Measurements from ENCODE around the gene SLC2A3.

DNA sequence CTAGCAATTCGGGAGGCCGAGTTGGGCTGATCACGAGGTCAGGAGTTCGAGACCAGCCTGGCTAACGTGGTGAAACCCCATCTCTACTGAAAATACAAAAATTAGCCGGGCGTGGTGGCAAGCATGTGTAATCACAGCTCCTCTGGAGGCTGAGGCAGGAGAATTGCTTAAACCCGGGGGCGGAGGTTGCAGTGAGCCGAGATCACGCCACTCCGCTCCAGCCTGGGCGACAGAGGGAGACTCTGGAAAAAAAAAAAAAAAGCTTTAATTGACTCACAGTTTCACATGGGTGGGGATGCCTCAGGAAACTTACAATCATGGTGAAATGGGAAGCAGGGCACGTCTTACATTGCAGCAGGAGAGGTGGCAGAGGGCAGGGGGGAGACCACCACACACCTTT lies 30.6 kb upstream of the SLC2A3 start:
- TF ChIP-seq, protein P1, sequence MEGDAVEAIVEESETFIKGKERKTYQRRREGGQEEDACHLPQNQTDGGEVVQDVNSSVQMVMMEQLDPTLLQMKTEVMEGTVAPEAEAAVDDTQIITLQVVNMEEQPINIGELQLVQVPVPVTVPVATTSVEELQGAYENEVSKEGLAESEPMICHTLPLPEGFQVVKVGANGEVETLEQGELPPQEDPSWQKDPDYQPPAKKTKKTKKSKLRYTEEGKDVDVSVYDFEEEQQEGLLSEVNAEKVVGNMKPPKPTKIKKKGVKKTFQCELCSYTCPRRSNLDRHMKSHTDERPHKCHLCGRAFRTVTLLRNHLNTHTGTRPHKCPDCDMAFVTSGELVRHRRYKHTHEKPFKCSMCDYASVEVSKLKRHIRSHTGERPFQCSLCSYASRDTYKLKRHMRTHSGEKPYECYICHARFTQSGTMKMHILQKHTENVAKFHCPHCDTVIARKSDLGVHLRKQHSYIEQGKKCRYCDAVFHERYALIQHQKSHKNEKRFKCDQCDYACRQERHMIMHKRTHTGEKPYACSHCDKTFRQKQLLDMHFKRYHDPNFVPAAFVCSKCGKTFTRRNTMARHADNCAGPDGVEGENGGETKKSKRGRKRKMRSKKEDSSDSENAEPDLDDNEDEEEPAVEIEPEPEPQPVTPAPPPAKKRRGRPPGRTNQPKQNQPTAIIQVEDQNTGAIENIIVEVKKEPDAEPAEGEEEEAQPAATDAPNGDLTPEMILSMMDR (IDR thresholded peaks at IDR 0.05; ENCODE audit: low read depth, low read length), result no peak
- TF ChIP-seq EZH2phosphoT487 (IDR thresholded peaks at IDR 0.05; ENCODE audit: low read depth), result no peak
